Measurements from ENCODE around the gene OPHN1. TPM values are rescaled to one million over a fixed set of nuclear protein-coding genes. Genes with fewer than 3 reads are reported as not detected.

OPHN1 gene
- total RNA-seq, 4 donors from 2014 or later: 5.1 to 11.2 (median 8.0) TPM

GRCh38 chrX:68179355-68179754, 253.9 kb downstream of the OPHN1 start:
- TF ChIP-seq CTCF (IDR thresholded peaks at IDR 0.05): no peak
- no peak for TF ChIP-seq POLR2A (IDR thresholded peaks at IDR 0.05; ENCODE audit: low read depth)
- TF ChIP-seq EP300 (IDR thresholded peaks at IDR 0.05): no peak
- TF ChIP-seq POLR2AphosphoS5 (IDR thresholded peaks at IDR 0.05): no peak
- 71% methylated on average over 1 of the region's 1 CpG for WGBS
- Histone ChIP-seq H3K36me3 (no peaks in the 10 kb centered on the region), H3K27ac (replicated peaks in 1 of 4) (no peak overlapping the region), H3K4me3 (no peak overlapping the region), H3K27me3 (no peaks in the 10 kb centered on the region), H3K4me1 (no peaks in the 10 kb centered on the region), H3K9me3 (no peaks in the 10 kb centered on the region)
- no peak for DNase-seq (ENCODE audit: extremely low spot score)
- intact Hi-C loops (cut with DNase I): no loop called here

DNA sequence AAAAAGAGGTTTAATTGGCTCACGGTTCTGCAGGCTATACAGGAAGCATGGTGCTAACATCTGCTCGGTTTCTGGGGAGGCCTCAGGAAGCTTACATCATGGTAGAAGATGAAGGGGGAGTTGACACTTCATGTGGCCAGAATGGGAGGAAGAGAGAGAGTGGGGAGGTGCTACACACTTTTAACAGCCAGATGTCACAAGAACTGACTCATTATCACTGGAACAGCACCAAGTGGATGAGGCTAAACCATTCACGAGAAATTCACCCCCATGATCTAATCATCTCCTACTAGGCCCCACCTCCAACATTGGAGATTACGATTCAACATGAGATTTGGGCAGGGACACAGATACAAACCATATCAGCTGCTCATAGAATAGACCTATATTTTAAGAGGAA, 255.8 kb downstream of the OPHN1 start:
- no peaks in the 10 kb centered on the region for H3K4me1 ChIP-seq
- no peak overlapping the region for H3K27ac ChIP-seq (replicated peaks in 1 of 4)
- H3K27me3 ChIP-seq: no peaks in the 10 kb centered on the region
- no peaks in the 10 kb centered on the region for H3K36me3 ChIP-seq
- intact Hi-C loops (cut with DNase I): no loop called here
- no peak for TF ChIP-seq POLR2A (IDR thresholded peaks at IDR 0.05; ENCODE audit: low read depth)
- TF ChIP-seq EP300 (IDR thresholded peaks at IDR 0.05): no peak
- TF ChIP-seq CTCF (IDR thresholded peaks at IDR 0.05): no peak
- TF ChIP-seq POLR2AphosphoS5 (IDR thresholded peaks at IDR 0.05): no peak
- no peak overlapping the region for H3K4me3 ChIP-seq
- H3K9me3 ChIP-seq: no peaks in the 10 kb centered on the region
- 59% methylated on average over 4 of the region's 4 CpGs for WGBS
- DNase-seq (ENCODE audit: extremely low spot score): no peak

DNA sequence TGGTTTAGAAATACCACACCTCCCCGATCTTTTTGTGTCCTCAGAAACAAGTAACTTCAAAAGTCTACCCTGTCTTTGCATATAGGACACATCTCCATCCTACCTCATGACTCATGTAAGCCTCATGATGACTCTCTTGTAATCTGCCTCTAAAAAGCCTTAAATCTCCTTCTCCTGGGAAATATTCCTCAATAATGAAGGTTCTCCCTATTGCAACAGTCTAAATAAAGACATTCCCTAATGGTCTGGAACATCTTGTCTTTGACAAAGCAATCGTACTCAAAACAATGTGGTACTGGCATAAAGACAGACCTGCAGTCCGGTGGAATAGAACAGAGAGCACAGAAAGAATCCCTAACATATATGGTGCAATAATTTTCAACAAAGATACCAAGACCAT, 257.7 kb downstream of the OPHN1 start:
- Histone ChIP-seq H3K27me3 (no peaks in the 10 kb centered on the region), H3K4me3 (no peak overlapping the region), H3K4me1 (no peaks in the 10 kb centered on the region), H3K27ac (replicated peaks in 1 of 4) (no peak overlapping the region), H3K36me3 (no peaks in the 10 kb centered on the region), H3K9me3 (no peaks in the 10 kb centered on the region)
- intact Hi-C loops (cut with DNase I): no loop called here
- TF ChIP-seq POLR2A (IDR thresholded peaks at IDR 0.05; ENCODE audit: low read depth) (no peak), EP300 (IDR thresholded peaks at IDR 0.05) (no peak), CTCF (IDR thresholded peaks at IDR 0.05) (no peak), POLR2AphosphoS5 (IDR thresholded peaks at IDR 0.05) (no peak)
- no peak for DNase-seq (ENCODE audit: extremely low spot score)
- WGBS: 49% methylated on average over 3 of the region's 3 CpGs

GRCh38 chrX:68163441-68163840, 269.9 kb downstream of the OPHN1 start:
- no peak for DNase-seq (ENCODE audit: extremely low spot score)
- Histone ChIP-seq H3K36me3 (no peaks in the 10 kb centered on the region), H3K4me3 (no peak overlapping the region), H3K27ac (replicated peaks in 1 of 4) (no peak overlapping the region), H3K27me3 (no peaks in the 10 kb centered on the region), H3K9me3 (no peaks in the 10 kb centered on the region), H3K4me1 (no peaks in the 10 kb centered on the region)
- TF ChIP-seq EP300 (IDR thresholded peaks at IDR 0.05): no peak
- TF ChIP-seq POLR2A (IDR thresholded peaks at IDR 0.05; ENCODE audit: low read depth): no peak
- TF ChIP-seq CTCF (IDR thresholded peaks at IDR 0.05): no peak
- no peak for TF ChIP-seq POLR2AphosphoS5 (IDR thresholded peaks at IDR 0.05)
- WGBS: 39% methylated on average over 2 of the region's 2 CpGs
- intact Hi-C loops (cut with DNase I): no loop called here

- H3K4me3 ChIP-seq: no peak overlapping the region
- intact Hi-C loops (cut with DNase I): no loop called here
- H3K9me3 ChIP-seq: no peaks in the 10 kb centered on the region
- DNase-seq (ENCODE audit: extremely low spot score): no peak
- WGBS: 48% methylated on average over 1 of the region's 1 CpG
- no peaks in the 10 kb centered on the region for H3K4me1 ChIP-seq
- no peaks in the 10 kb centered on the region for H3K36me3 ChIP-seq
- TF ChIP-seq EP300 (IDR thresholded peaks at IDR 0.05): no peak
- no peak for TF ChIP-seq POLR2AphosphoS5 (IDR thresholded peaks at IDR 0.05)
- no peak for TF ChIP-seq CTCF (IDR thresholded peaks at IDR 0.05)
- no peak for TF ChIP-seq POLR2A (IDR thresholded peaks at IDR 0.05; ENCODE audit: low read depth)
- H3K27me3 ChIP-seq: no peaks in the 10 kb centered on the region
- no peak overlapping the region for H3K27ac ChIP-seq (replicated peaks in 1 of 4)
Observed at GRCh38 chrX:68147848-68148247, 285.4 kb downstream of the OPHN1 start.
